T-helper 17 cell (primary cell): ENCODE measurements around the gene PSMB5. TPM values are rescaled to one million over a fixed set of nuclear protein-coding genes. Genes with fewer than 3 reads are reported as not detected.

Source experiments
- ATAC-seq: fragments of 150-1000 bp; cut with Tn5 transposase; 2 replicates; pipeline ENCODE4 v1.10.0; 2021; ENCODE audit warnings: mild to moderate bottlenecking, moderate library complexity
- DNase-seq, 3 donors: peaks; one replicate each; pipeline versions ENCODE4 v3.0.0 to v3.0.0-alpha.2; 2020 to 2021
- H3K9me3 ChIP-seq: one replicate; pipeline ENCODE4 v1.7.0; 2013; ENCODE audit warnings: low read length, mild to moderate bottlenecking; ENCODE audit not compliant: control insufficient read depth, poor library complexity, severe bottlenecking
- H3K27ac Mint-ChIP-seq: one replicate; pipeline ENCODE4 v1.8.0; 2022; ENCODE audit warnings: mild to moderate bottlenecking, moderate library complexity, mixed read lengths
- H3K27me3 Mint-ChIP-seq: one replicate; pipeline ENCODE4 v1.8.0; 2022; ENCODE audit warnings: mixed read lengths
- H3K36me3 Mint-ChIP-seq: one replicate; pipeline ENCODE4 v1.8.0; 2022; ENCODE audit warnings: low read depth, mixed read lengths
- H3K4me1 Mint-ChIP-seq: one replicate; pipeline ENCODE4 v1.8.0; 2022; ENCODE audit warnings: mild to moderate bottlenecking, mixed read lengths
- H3K4me3 Mint-ChIP-seq: one replicate; pipeline ENCODE4 v1.8.0; 2022; ENCODE audit warnings: mild to moderate bottlenecking, moderate library complexity, mixed read lengths
- total RNA-seq, 4 donors: library from RNA in 2 of 4; stranded (reverse) in 2 of 4; gene quantifications; one replicate each; pipeline ENCODE4 v1.2.3 and lab custom pipeline; 2022 to 2026

PSMB5 gene
- total RNA-seq, 2 donors from 2014 or later: 17.6 to 19.9 TPM

- DNase-seq: no peak
- peaks cover 23% of the 10 kb centered on the region for H3K4me1 Mint-ChIP-seq
- ATAC-seq: peak; percentile 1
- H3K4me3 Mint-ChIP-seq: peak overlapping the region; percentile 96
- H3K27ac Mint-ChIP-seq: peak overlapping the region; percentile 79
- no peaks in the 10 kb centered on the region for H3K9me3 ChIP-seq
- no peaks in the 10 kb centered on the region for H3K27me3 Mint-ChIP-seq
- H3K36me3 Mint-ChIP-seq: peaks cover 5% of the 10 kb centered on the region
These were observed 21.0 kb upstream of the PSMB5 start for GRCh38 chr14:23055621-23056144.

DNA sequence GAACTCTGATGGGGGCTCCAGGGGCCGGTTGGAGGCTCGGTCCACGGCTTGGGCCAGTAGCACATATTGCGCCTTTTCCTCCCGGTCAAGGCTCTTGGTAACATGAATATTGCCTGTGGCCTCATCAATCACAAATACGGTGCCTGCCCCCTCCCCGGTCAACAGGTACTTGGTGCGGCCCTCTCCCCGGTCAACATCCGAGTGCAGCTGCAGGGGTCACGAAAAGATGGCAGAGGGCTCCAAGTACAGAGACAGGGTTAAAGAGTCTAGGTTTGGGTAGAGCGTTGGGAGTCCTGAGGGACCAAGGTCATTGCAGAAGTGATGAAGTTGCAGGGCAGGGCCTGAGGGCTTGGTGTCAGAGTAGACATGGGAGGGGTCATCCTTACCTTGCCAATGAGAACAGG, 20.4 kb upstream of the PSMB5 start:
- H3K9me3 ChIP-seq: no peaks in the 10 kb centered on the region
- Mint-ChIP-seq H3K27ac (no peak overlapping the region), H3K27me3 (no peaks in the 10 kb centered on the region), H3K4me3 (peak overlapping the region; percentile 28), H3K4me1 (peaks cover 23% of the 10 kb centered on the region), H3K36me3 (peaks cover 5% of the 10 kb centered on the region)
- DNase-seq (no peak), ATAC-seq (no peak)

DNA sequence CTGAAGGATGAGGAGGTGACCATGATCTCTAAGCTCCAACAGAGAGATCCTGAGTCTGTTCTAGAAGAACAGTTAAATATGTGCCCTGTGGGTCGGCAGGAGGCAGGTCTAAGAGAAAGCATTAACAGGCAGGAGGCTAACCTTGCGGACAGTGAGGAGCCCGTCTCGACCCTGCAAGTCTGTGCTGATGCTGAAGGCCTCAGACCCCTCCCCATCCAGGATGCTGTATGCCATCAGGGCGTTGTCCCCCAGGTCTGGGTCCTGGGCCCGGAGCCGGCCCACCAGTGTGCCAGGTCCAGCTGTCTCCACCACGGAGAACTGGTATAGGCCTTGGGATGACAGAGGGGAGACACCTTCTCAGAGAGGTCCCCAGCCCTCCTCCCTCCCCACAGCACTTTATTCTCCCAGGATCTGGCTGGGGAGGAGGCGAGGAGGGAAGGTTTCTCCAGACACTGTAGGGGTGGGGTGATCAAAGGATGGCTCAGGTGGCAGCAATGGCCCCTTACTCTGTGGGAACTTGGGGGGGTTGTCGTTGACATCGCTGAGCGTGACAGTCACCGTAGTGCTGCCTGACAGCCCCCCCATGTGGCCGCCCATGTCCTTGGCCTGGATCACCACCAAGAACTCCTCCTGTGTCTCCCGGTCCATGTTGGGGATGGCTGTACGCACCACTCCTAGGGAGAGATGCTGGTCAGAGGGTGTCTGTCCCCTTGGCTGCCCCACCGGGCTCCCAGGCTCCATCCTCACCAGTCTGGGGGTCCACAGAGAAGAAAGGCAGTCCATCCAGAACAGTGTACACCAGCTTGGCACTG, 19.5 kb upstream of the PSMB5 start:
- DNase-seq: no peak
- no peaks in the 10 kb centered on the region for H3K9me3 ChIP-seq
- H3K27ac Mint-ChIP-seq: peak overlapping the region; percentile 11
- H3K27me3 Mint-ChIP-seq: no peaks in the 10 kb centered on the region
- H3K4me1 Mint-ChIP-seq: peaks cover 20% of the 10 kb centered on the region
- H3K4me3 Mint-ChIP-seq: no peak overlapping the region
- no peak for ATAC-seq
- peaks cover 3% of the 10 kb centered on the region for H3K36me3 Mint-ChIP-seq

GRCh38 chr14:23053426-23053825, 18.7 kb upstream of the PSMB5 start:
- no peak for ATAC-seq
- Mint-ChIP-seq H3K27me3 (no peaks in the 10 kb centered on the region), H3K4me3 (no peak overlapping the region), H3K27ac (peak overlapping the region; percentile 37), H3K4me1 (peaks cover 19% of the 10 kb centered on the region), H3K36me3 (peaks cover 2% of the 10 kb centered on the region)
- no peaks in the 10 kb centered on the region for H3K9me3 ChIP-seq
- no peak for DNase-seq

DNA sequence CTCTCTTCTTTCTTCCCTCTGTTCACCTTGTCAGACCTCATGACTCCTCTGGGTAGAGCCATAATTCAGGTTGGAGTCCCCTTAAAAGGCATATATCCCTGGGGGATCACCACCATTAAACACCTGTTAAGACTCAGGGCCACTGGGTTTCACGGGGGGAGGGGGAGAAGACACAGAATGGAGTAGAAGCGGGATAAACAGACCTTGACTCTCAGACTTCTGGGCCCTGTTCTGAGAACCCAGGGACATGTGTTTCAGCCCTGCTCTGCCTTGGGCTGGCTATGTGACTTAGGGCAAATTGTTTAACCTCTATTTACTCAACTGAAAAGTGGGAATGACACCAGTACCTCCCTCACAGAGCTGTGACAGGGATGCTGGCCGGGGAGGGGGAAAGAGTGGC, 18.0 kb upstream of the PSMB5 start:
- peaks cover 2% of the 10 kb centered on the region for H3K36me3 Mint-ChIP-seq
- H3K27ac Mint-ChIP-seq: peak overlapping the region; percentile 37

DNA sequence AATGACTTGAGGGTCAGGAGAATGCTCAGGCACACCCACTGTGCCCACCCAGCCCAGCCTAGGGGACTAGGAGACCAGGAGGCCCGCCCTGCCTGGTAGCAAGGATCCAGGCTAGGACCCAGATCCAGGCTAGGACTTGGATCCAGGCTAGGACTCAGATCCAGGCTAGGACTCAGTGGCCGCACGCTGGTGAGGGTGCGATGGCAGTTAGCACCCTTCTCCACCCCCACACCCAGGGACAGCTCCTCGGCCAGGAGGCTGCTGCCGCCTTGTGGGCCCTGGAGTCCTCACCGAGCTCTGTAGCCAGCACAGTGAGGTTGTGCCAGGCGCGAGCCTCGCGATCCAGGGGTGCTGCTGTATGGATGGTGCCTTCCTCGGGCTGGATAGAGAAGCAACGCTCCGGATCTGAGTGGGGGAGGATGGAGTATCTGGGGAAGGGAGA, 17.5 kb upstream of the PSMB5 start:
- no peaks in the 10 kb centered on the region for H3K9me3 ChIP-seq
- H3K27me3 Mint-ChIP-seq: peaks cover 4% of the 10 kb centered on the region
- no peak overlapping the region for H3K4me3 Mint-ChIP-seq
- DNase-seq (no peak), ATAC-seq (no peak)
- peaks cover 17% of the 10 kb centered on the region for H3K4me1 Mint-ChIP-seq
- H3K36me3 Mint-ChIP-seq: peaks cover 5% of the 10 kb centered on the region
- no peak overlapping the region for H3K27ac Mint-ChIP-seq

More for the DNA sequence above, 18.0 kb upstream of the PSMB5 start:
- no peak overlapping the region for H3K4me3 Mint-ChIP-seq
- peaks cover 15% of the 10 kb centered on the region for H3K4me1 Mint-ChIP-seq
- no peaks in the 10 kb centered on the region for H3K27me3 Mint-ChIP-seq
- DNase-seq: no peak
- ATAC-seq: no peak
- no peaks in the 10 kb centered on the region for H3K9me3 ChIP-seq

DNA sequence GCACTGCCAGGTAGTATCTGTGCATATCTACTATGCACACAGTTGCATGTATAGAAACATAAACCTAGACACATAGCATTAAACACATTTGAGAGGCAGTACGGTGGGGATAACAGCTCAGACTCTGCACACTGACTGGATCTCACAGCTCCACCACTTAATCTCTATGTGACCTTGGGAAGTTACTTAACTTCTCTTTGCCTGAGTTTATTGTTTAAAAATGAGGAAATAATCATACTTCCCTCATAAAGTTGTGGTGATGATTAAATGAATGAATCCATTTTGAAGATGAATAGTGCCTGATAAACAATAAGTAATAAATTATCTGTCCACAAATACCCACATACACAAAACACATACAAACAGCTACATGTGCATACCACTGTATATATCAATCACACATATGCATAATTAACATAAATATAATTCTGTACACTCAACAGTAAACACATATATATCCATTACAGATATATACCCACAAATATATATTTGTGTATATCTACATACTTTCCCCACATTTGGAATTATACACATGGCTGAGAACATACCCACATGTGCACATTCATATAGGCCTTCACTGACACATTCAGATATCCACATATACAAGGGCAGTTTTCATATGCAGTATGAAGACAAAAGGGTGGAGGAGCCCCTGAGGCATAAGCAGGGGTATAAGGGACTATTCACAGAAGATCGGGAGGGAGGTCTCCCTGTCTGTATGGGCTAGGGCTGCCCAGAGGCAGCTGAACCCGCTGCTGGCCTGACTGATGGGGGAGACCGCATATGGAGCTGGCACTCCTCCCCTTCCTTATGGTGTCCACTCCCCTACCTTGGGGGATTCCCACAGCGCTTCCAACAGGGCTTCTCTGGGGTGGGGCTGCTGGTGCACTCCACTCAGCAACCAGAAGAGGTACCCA, 16.7 kb upstream of the PSMB5 start:
- no peak for DNase-seq
- no peak for ATAC-seq
- no peaks in the 10 kb centered on the region for H3K9me3 ChIP-seq
- Mint-ChIP-seq H3K27ac (no peak overlapping the region), H3K36me3 (peaks cover 6% of the 10 kb centered on the region), H3K27me3 (peaks cover 6% of the 10 kb centered on the region), H3K4me1 (peaks cover 11% of the 10 kb centered on the region), H3K4me3 (no peak overlapping the region)

GRCh38 chr14:23049011-23049410, 14.3 kb upstream of the PSMB5 start:
- peaks cover 5% of the 10 kb centered on the region for H3K36me3 Mint-ChIP-seq
- no peak overlapping the region for H3K4me3 Mint-ChIP-seq
- H3K4me1 Mint-ChIP-seq: peaks cover 4% of the 10 kb centered on the region
- H3K27me3 Mint-ChIP-seq: peaks cover 6% of the 10 kb centered on the region
- no peak for ATAC-seq
- no peaks in the 10 kb centered on the region for H3K9me3 ChIP-seq
- H3K27ac Mint-ChIP-seq: no peak overlapping the region
- DNase-seq: no peak

DNA sequence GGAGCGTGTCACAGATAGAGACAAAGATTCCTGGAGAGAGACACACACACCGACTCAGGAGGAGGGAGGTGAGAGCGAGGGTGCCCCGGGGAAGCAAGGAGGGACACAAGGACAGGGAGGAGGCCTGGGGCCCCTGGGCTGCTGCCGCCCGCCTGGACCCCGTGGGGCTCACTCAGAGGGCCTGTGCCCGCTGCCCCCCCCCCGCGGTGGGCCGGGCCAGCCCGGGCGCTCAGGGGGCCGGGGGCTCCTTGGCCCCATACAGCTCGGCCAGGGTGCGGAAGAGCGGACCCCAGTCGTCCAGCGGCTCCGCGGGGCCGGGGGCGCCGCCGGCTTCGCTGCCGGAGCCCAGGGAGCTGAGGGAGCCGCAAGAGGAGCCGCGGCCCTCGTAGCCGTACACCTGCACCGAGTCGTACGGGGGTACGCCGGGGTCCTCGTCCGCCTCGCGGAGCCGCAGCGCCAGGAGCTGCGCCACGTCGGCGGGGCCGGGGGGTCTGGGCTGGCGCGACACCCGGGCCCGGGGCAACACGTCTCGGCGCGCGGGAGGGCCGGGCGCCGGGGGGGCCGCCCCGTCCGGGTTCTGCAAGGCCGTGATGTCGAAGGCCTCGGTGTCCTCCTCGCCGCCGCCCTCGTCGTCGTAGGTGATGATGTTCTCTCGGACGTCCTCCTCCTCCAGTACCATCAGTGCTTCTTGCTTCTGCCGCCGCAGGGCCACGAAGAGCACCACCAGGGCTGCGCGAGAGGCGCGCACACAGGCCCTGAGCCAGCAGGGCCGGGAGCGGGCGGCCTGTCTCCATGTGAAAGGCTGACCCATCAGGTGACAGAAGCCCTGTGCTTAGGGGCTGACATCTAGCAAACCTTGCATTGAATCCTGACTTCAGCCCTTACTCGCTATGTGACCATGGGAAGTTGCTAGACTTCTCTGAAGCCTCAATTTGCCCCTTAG, 13.3 kb upstream of the PSMB5 start:
- ATAC-seq (no peak), DNase-seq (no peak)
- peaks cover 6% of the 10 kb centered on the region for H3K4me1 Mint-ChIP-seq
- H3K9me3 ChIP-seq: no peaks in the 10 kb centered on the region
- H3K27ac Mint-ChIP-seq: no peak overlapping the region
- peaks cover 6% of the 10 kb centered on the region for H3K27me3 Mint-ChIP-seq
- no peak overlapping the region for H3K4me3 Mint-ChIP-seq
- H3K36me3 Mint-ChIP-seq: peaks cover 7% of the 10 kb centered on the region

DNA sequence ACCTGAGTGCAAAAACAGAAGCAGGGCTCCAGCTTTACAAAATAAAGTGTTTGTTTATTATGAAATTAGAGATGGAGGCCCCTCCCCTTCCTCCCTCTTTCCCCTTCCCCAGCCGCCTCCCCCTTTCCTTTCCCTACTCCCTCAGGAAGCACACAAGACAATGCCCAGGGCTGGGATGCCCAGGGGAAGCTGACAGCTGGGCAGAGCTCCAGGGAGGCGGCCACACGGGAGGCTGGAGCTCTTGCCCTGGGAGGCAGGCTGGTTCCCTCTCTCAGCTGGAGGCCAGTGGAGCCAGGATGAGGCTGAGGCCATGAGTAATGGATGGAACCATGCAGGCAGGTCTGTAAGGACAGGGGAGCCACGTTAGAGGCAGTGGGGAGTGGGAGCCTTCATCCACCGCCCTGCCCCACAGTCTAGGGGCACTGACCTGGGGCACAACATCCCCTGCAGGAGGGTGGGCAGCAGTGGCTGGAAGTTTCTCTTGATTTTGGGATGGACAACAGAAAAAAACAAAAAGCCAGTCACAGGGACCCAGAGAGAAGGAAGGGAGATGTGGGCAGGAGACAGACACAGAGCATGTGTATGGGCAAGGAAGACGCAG, 12.4 kb upstream of the PSMB5 start:
- ATAC-seq: no peak
- Mint-ChIP-seq H3K27me3 (peaks cover 6% of the 10 kb centered on the region), H3K36me3 (peaks cover 7% of the 10 kb centered on the region), H3K27ac (no peak overlapping the region), H3K4me1 (peaks cover 6% of the 10 kb centered on the region), H3K4me3 (peak overlapping the region; percentile 7)
- H3K9me3 ChIP-seq: no peaks in the 10 kb centered on the region
- no peak for DNase-seq

- DNase-seq (no peak), ATAC-seq (no peak)
- H3K4me1 Mint-ChIP-seq: peaks cover 6% of the 10 kb centered on the region
- peaks cover 6% of the 10 kb centered on the region for H3K27me3 Mint-ChIP-seq
- no peak overlapping the region for H3K4me3 Mint-ChIP-seq
- H3K27ac Mint-ChIP-seq: peak overlapping the region; percentile 54
- peaks cover 7% of the 10 kb centered on the region for H3K36me3 Mint-ChIP-seq
- H3K9me3 ChIP-seq: no peaks in the 10 kb centered on the region
These were observed 11.0 kb upstream of the PSMB5 start for GRCh38 chr14:23045419-23046357.
